ENCODE results near the gene ATP5MC2.
"Not testable (repeated sequence)": the region's sequence is repeated elsewhere in the genome, so short reads cannot be mapped to it uniquely, and the experiment has no call there.

The ATP5MC2 gene

DNA sequence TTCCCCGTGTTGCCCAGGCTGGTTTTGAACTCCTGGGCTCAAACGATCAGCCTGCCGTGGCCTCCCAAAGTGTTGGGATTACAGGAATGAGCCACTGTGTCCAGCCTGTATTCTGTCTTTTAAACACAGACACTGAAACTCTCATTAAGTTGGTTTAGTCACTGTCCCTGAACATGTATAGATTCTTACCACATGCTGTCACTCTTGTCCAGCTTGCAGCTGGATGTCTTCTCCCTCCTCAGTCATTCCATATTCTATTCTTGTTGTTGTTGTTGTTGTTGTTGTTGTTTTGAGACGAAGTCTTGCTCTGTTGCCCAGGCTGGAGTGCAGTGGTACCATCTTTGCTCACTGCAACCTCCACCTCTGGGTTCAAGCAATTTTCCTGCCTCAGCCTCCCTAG, 12.3 kb upstream of the ATP5MC2 start:
- no peak for DNase-seq

DNA sequence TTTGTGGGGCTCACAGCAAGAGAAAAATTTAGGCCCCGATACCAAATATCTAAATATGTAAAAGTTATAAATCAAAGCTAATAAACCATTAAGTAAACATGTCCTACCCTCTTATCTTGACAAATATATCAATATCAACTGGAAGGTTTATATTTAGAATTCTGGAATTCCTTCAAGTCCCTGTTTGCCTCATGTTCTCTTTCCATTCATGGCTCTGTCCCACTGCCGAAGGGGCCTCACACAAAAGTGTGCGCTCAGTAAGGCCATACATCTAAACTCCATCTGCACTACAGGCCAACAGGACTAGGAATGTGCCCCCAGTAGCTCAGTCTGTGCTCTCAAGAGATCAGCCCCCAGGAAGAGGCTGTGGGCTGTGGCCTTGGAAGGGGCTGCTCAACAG, 10.6 kb upstream of the ATP5MC2 start:
- DNase-seq, result no peak

DNA sequence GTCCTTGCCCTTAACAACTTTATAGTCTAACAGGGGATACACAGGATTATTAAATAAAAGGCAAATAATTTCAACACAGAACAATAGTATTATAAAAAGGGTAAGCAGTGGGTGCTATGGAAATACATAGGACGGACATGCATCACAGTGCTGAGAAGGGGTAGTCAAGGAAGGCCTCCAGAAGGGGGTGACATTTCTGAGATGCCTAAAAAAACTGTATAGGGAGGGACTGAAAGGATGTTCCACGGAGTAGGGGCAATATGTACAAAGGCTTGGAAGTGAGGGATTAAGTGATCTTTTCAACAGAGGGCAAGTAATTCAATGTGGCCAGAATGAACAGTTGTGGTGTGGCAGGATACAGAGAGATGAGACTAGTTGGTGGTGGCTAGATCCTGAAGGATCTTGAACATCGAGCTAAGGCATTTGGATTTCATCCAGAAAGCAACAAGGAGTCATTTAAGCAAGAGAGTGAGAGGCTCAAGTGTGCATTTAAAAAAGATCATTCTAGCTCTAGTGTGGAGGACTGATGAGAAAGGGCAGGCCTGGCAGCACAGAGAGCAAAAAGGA, 8.9 kb upstream of the ATP5MC2 start:
- no peak for DNase-seq

DNA sequence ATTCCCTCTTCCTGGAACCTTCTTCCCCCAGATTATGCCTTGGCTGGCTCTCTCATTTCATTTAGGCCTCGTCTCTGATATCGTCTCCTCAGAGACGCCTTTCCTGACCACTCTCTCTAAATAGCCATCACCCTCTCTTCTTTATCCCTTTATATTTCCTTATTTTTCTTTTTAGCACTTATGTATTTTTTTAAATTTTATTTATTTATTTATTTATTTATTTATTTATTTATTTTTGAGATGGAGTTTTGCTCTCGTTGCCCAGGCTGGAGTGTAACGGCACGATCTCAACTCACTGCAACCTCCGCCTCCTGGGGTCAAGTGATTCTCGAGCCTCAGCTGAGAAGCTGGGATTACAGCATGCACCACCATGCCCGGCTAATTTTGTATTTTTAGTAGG, 8.1 kb upstream of the ATP5MC2 start:
- DNase-seq, result no peak

DNA sequence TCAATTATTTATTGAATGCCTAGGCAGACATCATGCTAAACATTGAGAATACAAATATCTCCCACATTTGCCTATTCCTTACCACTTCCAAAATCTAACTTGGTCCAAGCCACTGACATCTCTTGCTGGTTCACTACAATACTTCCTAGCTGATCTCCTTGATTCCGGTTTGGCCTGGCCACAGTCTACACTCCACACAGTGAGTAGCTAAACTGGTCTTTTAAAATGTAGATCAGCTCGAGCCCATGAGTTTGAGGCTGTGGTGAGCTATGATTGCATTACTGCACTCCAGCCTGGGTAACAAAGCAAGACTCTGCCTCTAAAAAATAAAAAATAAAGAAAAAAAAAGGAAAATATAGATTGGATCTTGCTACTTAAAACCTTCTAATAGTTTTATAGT, 7.6 kb upstream of the ATP5MC2 start:
- no peak for DNase-seq

DNA sequence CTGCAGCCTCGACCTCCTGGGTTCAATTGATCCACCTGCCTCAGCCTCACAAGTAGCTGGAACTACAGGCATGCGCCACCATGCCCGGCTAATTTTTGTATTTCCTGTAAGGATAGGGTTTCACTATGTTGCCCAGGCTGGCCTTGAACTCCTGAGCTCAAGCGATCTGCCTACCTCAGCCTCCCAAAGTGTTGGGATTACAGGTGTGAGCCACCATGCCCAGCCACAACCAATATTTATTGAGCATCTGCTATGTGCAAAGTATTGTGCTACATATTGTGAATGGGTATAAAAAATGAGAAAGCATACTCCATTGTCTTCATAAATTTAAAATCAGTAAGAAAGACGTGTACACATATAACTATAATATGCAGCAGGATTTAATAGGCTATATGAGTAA, 4.2 kb upstream of the ATP5MC2 start:
- not testable (repeated sequence) for DNase-seq

DNA sequence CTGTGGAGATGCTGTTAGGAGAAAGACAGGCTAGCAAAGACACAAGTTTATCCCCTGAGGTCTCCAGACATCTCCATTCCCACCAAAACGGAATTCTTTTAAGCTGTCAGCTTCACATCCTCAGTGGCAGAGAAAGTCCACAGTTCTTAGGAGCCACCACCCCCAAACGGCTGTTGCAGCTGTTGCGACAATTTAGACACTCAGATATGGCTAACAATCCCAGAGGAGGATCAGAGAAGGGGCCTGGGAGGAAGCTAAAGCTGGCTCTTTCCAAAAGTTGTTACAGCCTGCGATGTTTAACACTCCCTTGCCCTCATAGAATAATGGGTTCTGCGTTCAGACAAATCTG, 1.9 kb upstream of the ATP5MC2 start:
- peak; percentile 65 for DNase-seq

DNA sequence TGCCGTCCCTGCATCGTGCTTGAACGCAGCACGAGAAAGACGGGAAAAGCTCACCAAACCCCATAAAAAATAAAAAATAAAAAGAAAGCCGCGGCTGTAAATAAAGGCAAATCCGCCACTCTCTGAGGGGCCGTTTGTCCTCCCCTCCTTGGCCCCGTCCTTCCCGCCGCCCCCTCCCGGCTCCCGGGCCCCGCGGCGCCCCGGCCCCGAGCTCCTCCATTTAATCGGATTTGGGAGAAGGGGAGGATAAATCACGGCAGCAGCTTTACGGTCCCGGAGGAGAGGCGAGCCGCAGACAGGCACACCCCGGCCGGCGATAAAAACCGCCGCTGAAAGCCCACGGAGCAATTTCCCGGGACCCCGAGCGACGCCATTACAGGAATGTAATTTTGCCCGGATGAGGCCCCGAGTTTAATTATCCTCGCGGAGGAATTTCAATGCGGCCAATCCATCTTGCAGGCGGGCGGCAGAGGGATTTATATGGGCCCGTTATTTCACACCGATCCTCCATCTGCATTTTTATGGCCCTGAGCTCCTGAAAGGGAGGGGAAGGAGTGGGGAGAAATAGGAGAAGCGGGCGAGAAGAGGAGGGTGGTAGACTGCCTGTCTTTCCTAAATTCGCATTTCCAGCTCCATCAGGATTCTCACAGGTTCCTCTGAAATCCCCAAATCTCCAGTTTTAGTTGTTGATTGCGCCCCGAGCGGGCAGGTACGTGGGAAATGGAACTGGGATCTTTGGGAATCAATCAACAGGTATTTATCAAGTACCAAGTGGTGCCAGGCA, 1.3 kb upstream of the ATP5MC2 start:
- peak; percentile 88 for DNase-seq

DNA sequence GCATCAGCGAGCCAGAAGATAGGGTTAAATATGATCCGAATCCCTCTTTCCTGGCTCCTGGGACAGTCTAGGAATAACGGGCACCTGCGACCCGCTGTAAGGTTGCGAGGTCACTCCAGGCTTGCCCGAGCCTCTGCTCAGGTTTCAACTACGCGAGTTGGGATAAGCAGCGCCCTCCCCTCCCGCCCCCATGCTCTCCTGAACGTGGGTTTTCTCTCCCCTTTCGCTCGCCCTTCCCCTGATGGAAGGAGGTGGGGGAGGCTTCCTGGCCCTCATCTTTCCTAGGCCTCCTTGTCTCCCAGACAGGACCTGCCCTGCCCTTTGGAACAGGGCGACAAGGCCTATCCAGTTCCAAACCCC, 753 bp upstream of the ATP5MC2 start:
- DNase-seq, result peak; percentile 91

DNA sequence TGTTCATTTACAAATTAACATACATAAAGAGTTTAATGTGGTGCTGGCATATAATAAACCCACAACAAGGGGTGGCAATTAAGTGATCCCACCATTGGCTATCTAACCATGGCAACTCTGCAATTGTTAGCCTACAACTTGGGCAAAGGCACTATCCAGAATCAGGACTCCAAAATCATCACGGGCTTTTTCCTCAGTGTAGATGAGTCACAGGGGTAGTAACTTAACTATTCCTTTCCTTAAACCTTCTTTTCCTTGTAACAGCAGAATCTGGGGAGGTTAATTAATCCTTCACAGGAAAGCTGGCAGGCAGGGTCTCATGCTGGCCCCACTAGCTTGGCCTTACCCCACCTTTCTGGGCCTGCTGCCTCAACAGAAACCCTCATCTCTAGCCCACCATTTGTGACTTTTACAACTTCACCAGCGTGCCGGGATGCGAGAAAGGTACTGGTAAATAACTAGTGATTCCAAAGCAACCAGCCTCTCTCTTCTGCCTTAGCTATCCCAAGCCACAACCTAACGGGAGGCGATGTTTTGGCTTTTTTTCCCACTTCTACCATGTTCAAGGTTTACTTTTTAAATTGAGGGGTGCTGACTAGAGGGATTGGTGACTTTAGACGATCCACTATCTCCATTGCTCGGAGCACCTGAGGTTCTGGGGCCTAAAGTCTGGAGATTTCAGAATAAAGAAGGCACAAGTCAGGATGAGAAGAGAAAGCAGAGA, 744 bp downstream of the ATP5MC2 start:
- peak; percentile 40 for DNase-seq

DNA sequence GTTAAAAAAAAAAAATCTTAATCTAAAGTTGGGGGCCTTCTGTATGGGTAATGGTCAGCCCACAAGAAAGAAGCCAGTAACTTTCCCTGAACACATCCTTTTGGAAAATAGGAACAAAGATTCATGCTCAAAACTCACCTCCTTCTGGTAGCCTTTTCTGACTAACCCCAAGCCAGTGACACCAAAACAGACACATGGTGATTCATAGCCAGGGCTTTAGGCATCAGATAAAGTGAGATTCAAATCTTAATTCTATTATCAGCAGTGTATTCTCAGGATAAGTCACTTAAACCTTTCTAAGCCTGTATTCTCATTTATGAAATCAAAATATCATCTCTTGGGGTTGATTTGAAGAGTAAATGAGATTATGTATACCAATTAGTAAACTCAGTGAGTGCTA, 4.9 kb downstream of the ATP5MC2 start:
- peak; percentile 36 for DNase-seq

DNA sequence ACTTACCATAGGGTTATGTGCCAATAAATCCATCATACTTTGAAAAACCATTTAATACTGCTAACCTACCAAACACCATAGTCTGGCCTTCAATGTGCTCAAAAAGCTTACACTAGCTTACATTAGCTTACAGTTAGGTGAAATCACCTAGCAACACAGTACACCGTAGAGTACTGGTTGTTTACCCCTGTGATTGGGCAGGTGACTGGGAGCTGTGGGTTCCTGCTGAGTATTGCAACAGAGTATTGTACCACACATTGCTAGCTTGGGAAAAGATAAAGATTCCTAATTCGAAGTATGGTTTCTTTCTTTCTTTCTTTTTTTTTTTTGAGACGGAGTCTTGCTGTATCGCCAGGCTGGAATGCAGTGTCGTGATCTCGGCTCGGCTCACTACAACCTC, 5.6 kb downstream of the ATP5MC2 start:
- no peak for DNase-seq

DNA sequence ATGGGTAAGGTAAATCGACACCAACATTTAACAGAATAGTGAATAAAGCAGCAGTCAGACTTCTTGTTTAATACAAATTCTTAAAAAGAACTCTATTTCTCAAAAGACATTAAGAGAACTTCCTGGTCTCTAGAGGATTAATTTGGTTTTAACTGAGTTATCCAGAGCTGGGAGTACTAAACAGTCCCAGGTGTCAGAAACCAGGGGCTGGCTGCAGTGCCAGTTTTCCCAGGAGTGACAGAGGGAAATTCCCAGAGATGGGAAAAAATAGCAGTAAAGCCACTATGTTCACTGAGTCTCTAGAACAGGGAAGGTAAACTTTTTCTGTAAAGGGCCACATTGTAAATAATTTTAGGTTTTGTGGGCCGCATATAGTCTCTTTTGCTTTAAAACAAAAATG, 8.8 kb downstream of the ATP5MC2 start:
- no peak for DNase-seq

DNA sequence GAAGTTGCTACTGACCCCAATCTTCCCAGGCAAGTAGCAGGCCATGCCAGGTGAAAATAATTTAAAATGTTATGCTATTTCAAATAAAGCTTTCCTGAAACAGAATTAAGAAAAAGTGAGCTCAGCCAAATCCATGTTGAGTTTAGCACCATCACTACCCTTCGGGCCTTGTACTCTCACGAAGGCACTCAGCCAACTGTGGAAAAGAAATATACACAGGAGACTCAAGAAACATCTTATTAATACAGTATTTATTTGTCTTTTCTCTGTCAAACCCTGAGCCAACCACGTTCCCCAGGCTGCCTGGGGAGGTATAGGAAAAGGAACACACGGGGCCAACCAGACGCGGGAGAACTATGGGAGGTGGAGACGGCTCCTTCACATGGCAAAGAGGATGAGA, 10.9 kb downstream of the ATP5MC2 start:
- no peak for DNase-seq

DNA sequence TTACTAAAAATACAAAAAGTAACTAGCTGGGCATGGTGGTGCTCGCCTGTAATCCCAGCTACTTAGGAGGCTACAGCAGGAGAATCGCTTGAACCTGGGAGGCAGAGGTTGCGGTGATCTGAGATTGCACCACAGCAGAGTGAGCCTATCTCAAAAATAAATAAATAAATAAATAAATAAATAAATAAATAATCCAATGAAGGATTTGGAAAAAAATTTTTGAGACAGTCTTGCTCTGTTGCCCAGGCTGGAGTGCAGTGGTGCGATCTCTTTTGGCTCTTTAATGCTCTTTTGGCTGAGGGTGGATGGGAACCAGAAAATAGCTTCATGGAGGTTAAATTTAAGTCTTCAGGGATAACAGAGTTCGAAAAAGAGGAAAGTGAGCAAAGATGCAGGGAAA, 11.7 kb downstream of the ATP5MC2 start:
- no peak for DNase-seq

DNA sequence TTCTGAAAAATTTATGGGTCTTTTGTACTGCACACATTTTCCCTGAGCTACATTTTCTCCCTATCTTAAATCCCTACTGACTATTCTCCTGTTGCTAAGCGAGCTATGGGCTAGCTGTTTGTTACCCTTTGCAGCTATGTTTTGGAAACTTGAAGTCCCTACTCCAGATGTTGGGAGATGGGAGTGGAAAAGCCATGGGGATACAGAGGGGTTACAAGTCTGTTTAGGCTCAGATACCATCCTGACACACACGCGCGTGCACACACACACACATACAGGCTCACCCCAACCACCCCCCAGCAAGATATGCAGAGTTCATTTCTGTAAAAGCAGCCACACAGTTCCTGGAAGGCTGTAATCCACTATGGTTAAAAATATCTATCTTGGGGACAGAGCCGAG, 15.8 kb downstream of the ATP5MC2 start:
- DNase-seq, result no peak

DNA sequence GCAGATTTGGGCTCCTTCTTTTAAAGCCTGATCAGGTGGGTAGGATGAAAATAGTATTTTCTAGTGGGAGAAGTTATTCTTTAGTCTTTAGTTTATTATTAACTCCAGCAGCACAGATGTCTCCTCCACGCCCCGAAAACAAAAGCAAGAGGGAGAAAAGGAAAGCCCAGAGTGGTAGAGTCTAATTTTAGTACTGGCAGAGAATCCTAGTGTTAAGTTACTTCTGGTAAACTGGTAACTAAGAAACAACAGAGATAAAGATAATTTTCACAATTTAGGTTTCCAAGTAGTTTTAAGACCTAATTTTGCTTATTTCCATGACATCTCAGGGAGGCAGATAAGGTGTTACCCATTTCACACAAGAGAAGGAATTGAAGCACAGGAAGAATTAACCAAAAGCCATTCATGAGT, 16.3 kb downstream of the ATP5MC2 start:
- DNase-seq, result no peak

DNA sequence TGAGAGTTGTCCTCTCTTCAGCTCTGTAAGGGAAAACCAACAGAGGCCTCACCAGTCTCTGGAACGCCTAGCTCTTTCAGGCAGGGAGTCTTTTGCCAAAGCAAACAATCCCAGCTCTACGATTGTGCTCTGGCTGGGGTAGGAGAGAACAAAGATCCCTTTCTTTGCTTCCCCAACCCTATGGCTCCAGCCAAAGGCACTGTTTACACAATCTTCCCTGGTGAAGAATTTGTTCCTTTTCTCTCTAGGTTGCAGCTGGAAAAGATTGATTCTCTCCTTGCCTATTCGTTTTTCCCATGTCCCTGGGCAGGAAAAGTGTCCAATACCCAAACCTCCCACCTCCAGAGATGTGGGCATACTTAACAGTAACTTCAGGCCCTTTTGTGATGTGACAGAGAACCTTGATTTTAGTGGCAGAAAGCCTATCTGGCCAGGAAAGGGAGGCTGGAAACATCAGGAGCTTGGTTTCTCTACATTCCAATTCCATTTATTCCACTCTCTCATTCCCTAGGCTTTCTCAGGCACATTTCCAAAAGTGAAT, 16.8 kb downstream of the ATP5MC2 start:
- DNase-seq, result no peak

DNA sequence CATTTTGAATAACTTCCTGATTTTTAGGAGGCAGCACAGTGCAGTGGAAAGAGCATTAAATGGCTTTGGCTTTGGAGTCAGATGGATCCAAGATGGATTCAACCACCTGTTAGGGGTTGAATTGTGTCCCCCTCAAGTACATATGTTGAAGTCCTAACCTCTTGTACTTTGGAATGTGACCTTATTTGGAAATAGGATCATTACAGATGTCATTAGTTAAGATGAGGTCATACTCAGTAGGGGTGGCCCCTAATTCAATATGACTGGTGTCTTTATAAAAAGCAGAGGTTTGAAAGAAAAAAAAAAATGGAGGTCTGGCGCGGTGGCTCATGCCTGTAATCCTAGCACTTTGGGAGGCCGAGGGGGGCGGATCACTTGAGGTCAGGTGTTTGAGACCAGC, 18.8 kb downstream of the ATP5MC2 start:
- no peak for DNase-seq

DNA sequence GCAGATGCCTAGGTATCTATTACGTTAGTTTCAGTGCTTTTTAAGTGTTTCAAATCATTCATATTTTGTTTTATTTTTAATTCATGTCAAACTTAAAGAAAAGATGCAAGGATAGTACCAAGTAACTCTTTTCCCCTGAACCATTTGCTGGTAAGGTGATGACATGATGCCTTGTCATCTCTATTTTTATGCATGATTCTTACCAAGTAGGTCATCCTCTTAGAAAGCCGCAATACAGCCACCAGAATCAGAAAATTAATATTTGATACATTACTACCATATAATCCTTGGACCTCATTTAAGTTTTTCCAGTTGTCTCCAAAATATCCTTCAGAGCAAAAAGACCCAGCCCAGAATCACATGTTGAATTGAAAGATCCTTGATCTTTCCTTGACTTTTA, 22.3 kb downstream of the ATP5MC2 start:
- no peak for DNase-seq

DNA sequence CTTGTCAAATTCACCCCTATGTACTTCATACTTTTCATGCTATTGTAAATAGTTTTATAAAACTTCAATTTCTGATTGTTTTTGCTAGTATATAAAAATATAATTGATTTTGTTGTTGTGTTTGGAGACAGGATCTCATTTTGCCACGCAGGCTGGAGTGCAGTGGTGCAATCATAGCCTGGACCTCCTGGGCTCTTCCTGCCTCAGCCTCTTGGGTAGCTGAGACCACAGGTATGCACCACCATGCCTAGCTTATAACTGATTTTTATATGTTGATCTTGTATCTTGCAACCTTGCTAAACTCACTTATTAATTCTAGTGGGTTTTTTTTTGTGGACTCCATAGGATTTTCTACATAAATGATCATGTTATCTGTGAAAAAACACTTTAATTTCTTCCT, 23.5 kb downstream of the ATP5MC2 start:
- no peak for DNase-seq

DNA sequence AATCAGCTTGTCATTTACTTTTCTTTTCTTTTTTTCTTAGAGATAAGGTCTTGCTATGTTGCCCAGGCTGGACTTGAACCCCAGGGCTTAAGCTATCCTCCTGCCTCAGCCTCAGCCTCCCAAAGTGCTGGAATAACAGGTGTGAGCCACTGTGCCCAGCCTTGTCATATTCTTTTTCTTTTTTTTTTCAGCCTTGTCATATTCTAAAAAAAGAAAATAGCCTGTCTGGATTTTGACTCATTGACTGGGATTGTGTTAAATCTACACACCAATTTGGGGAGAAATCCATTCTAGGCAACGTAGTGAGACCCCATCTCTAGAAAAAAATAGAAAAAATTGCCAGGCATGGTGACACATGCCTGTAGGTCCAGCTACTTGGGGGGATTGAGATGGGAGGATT, 24.1 kb downstream of the ATP5MC2 start:
- no peak for DNase-seq

DNA sequence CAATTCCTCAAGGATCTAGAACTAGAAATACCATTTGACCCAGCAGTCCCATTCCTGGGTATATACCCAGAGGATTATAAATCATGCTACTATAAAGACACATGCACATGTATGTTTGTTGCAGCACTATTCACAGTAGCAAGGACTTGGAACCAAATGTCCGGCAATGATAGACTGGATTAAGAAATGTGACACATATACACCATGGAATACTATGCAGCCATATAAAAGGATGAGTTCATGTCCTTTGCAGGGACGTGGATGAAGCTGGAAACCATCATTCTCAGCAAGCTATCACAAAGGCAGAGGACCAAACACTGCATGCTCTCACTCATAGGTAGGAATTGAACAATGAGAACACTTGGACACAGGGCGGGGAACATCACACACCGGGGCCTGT, 29.6 kb downstream of the ATP5MC2 start:
- DNase-seq, result not testable (repeated sequence)

DNA sequence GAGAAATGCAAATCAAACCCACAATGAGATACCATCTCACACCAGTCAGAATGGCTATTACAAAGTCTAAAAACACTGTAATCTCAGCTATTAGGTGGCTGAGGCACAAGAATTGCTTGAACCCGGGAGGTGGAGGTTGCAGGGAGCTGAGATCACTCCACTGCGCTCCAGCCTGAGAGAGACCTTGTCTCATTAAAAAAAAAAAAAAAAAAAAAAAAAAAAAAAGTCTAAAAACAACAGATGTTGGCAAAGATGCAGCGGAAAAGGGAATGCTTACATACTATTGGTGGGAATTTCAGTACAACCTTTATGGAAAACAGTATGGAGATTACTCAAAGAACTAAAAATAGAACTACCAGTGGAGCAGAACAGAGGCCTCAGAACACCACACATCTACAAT, 30.7 kb downstream of the ATP5MC2 start:
- DNase-seq, result no peak

Data from NCI-H82 (cell line).